ENCODE data around the gene LPP. TPM values are rescaled to one million over a fixed set of nuclear protein-coding genes. Genes with fewer than 3 reads are reported as not detected.
"Not testable (repeated sequence)": the region's sequence is repeated elsewhere in the genome, so short reads cannot be mapped to it uniquely, and the experiment has no call there.

LPP gene
- total RNA-seq, 1 donor from 2014 or later: 97.4 TPM

DNA sequence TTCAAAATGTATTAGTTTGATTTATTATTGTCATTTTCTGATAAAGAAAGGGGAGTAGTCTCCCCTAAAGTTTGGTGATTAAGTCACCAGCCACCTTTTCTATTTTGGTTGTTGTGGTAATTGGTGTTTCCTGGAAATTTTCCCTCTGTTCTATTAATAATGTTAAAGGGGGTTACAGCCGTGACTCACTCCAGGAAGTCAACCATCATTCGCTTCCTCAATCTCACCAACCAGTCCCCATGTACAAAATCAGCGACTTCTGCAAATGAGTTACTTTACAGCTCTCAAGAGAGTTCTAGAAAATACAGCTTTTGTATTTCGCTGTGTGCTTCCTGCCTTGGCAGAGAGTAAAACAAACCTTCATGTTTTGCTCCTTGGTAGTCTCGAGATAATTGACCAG is 285.1 kb downstream of the LPP start:
- Histone ChIP-seq H3K27me3 (ENCODE audit: low read depth) (no peaks in the 10 kb centered on the region), H3K4me3 (no peak overlapping the region), H3K9me3 (replicated peaks) (no peaks in the 10 kb centered on the region), H3K27ac (replicated peaks) (peak overlapping the region; percentile 52), H3K36me3 (peaks cover 5% of the 10 kb centered on the region), H3K4me1 (peaks cover 25% of the 10 kb centered on the region)
- intact Hi-C loops (cut with micrococcal nuclease): no loop called here
- DNase-seq: no peak
- no peak for TF ChIP-seq CTCF (IDR thresholded peaks at IDR 0.05; ENCODE audit: borderline replicate concordance)

DNA sequence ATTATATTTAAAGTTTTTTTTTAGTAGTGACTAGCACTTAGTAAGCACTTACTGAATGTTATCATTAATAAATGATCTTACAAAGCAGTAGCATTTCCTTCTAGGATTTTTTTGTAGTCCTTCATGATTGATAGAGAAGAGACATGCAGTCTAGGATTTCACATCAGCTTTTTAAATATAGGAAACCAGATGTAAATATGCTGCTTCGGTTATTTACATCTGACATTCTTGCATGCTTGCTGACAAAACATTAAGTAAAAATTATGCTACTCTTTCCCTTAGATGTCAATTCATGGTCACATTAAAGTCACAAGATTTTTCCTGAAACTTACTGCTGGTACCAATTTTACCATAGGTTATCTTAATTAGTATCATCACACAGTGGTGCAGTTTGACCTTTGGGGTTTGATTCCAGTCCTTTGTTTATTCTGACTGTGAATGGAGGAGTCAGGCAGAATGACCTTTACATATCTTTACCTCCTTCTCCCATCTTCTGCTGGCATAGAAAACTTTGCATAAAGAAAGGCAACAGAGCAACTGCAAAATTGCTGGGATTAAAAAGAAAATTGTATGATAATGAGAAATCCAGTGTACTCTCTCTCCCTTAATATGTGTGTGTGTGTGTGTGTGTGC is 286.5 kb downstream of the LPP start:
- no peak for TF ChIP-seq CTCF (IDR thresholded peaks at IDR 0.05; ENCODE audit: borderline replicate concordance)
- H3K4me3 ChIP-seq: no peak overlapping the region
- peak overlapping the region; percentile 52 for H3K27ac ChIP-seq (replicated peaks)
- DNase-seq: no peak
- H3K4me1 ChIP-seq: peaks cover 25% of the 10 kb centered on the region
- no peaks in the 10 kb centered on the region for H3K27me3 ChIP-seq (ENCODE audit: low read depth)
- no peaks in the 10 kb centered on the region for H3K9me3 ChIP-seq (replicated peaks)
- peaks cover 5% of the 10 kb centered on the region for H3K36me3 ChIP-seq
- intact Hi-C loops (cut with micrococcal nuclease): no loop called here

DNA sequence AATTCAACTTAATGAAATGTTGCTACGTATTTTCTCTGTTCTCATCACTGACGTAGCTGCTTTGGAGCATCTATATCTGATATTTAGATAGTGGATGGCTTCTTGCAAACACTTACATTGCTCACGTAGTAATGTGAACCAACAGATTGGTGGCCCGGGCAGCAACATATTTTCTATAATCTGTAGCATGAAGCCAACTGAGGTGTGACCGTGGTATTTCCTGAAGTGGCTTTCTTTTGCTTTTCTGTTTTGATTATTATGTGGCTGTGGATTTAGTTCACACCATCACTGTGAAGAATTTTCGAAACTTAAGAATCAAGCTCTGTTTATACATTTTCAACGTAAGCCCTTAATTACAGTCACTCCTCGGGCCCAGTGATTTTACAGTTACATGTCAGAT is 288.5 kb downstream of the LPP start:
- intact Hi-C loops (cut with micrococcal nuclease): no loop called here
- Histone ChIP-seq H3K27ac (replicated peaks) (no peak overlapping the region), H3K27me3 (ENCODE audit: low read depth) (no peaks in the 10 kb centered on the region), H3K36me3 (peaks cover 5% of the 10 kb centered on the region), H3K4me1 (peaks cover 20% of the 10 kb centered on the region), H3K9me3 (replicated peaks) (no peaks in the 10 kb centered on the region), H3K4me3 (no peak overlapping the region)
- no peak for DNase-seq
- TF ChIP-seq CTCF (IDR thresholded peaks at IDR 0.05; ENCODE audit: borderline replicate concordance): no peak

DNA sequence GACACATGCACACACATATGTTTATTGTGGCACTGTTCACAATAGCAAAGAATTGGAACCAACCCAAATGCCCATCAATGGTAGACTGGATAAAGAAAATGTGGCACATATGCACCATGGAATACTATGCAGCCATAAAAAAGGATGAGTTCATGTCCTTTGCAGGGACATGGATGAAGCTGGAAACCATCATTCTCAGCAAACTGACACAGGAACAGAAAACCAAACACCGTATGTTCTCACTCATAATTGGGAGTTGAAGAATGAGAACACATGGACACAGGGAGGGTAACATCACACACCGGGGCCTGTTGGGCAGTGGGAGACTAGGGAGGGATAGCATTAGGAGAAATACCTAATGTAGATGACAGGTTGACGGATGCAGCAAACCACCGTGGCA is 291.2 kb downstream of the LPP start:
- DNase-seq; H3K36me3 ChIP-seq; H3K27ac ChIP-seq (replicated peaks); H3K9me3 ChIP-seq (replicated peaks); H3K4me3 ChIP-seq; H3K27me3 ChIP-seq (ENCODE audit: low read depth); intact Hi-C loops (cut with micrococcal nuclease): not testable (repeated sequence)
- peaks cover 10% of the 10 kb centered on the region for H3K4me1 ChIP-seq

DNA sequence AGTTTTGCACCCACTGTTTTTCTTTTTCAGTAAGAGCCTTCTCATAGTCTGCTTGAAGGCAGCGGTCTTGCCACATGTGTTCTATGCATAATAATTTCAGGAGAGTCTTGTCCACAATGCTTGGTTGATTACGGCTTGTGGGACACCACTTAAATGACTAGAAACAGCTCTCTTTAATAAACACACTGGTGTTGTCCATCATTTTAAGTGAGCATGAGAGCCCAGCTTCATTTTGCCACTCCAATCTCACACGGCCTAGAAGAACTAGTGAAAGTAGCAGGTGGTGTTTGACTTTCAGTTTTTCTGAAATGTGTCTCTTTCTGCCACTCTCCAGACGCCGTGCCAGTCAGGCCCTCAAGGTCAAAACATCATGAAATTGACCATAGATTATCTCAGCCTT is 292.1 kb downstream of the LPP start:
- TF ChIP-seq CTCF (IDR thresholded peaks at IDR 0.05; ENCODE audit: borderline replicate concordance): no peak
- Histone ChIP-seq H3K4me3 (no peak overlapping the region), H3K4me1 (peaks cover 12% of the 10 kb centered on the region), H3K36me3 (peaks cover 5% of the 10 kb centered on the region), H3K27me3 (ENCODE audit: low read depth) (no peaks in the 10 kb centered on the region), H3K9me3 (replicated peaks) (no peaks in the 10 kb centered on the region), H3K27ac (replicated peaks) (no peak overlapping the region)
- no peak for DNase-seq
- intact Hi-C loops (cut with micrococcal nuclease): no loop called here

DNA sequence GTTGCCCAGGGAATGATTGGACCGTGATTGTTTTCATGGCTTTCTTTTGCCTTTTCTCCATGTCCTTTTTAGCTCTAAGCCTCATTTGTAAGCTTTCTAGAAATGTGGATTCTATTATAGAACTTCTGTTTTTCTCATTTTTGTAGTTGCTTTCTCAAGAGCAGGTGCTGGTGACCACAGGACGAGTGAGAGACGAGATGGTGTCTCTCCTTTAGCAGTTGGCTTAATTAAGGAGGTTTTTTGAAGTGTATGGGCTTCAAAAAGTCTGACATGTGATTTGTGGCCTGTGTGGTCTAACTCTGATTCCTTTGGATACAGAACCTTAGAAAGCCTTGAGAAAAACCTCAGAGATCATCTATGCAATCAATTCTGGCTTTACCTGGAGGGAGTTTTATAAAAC is 292.8 kb downstream of the LPP start:
- Histone ChIP-seq H3K4me1 (peaks cover 19% of the 10 kb centered on the region), H3K27ac (replicated peaks) (no peak overlapping the region), H3K27me3 (ENCODE audit: low read depth) (no peaks in the 10 kb centered on the region), H3K4me3 (no peak overlapping the region), H3K36me3 (peaks cover 5% of the 10 kb centered on the region), H3K9me3 (replicated peaks) (no peaks in the 10 kb centered on the region)
- intact Hi-C loops (cut with micrococcal nuclease): no loop called here
- DNase-seq: no peak
- no peak for TF ChIP-seq CTCF (IDR thresholded peaks at IDR 0.05; ENCODE audit: borderline replicate concordance)
